Duodenal mucosa (tissue), 2 donors: ENCODE data around the gene DEFB123.
"Not testable (repeated sequence)": the region's sequence is repeated elsewhere in the genome, so short reads cannot be mapped to it uniquely, and the experiment has no call there.

Experiments used
- H3K27ac ChIP-seq: one replicate; pipeline ENCODE4 v1.7.0; 2013; ENCODE audit warnings: low read depth, low read length
- H3K27me3 ChIP-seq, 2 donors: one replicate each; pipeline ENCODE4 v1.7.0; 2013; ENCODE audit warnings: low read length in 2 of 2, control low read depth in 1 of 2; ENCODE audit not compliant: insufficient read depth in 2 of 2, control insufficient read depth in 1 of 2
- H3K36me3 ChIP-seq, 2 donors: one replicate each; pipeline ENCODE4 v1.7.0; 2013; ENCODE audit warnings: low read length in 2 of 2, control low read depth in 1 of 2; ENCODE audit not compliant: insufficient read depth in 2 of 2, control insufficient read depth in 1 of 2
- H3K4me1 ChIP-seq, 2 donors: one replicate each; pipeline ENCODE4 v1.7.0; 2013; ENCODE audit warnings: low read length in 2 of 2, control low read depth in 1 of 2; ENCODE audit not compliant: insufficient read depth in 2 of 2, control insufficient read depth in 1 of 2
- H3K4me3 ChIP-seq, 2 donors: one replicate each; pipeline ENCODE4 v1.7.0; 2013; ENCODE audit warnings: low read length in 2 of 2, low read depth in 1 of 2
- H3K9ac ChIP-seq, 2 donors: one replicate each; pipeline ENCODE4 v1.7.0; 2013; ENCODE audit warnings: low read length in 2 of 2, low read depth in 1 of 2
- H3K9me3 ChIP-seq, 2 donors: one replicate each; pipeline ENCODE4 v1.7.0; 2013; ENCODE audit warnings: low read length in 2 of 2, control low read depth in 1 of 2; ENCODE audit not compliant: control insufficient read depth in 1 of 2

DEFB123 gene

GRCh38 chr20:31426891-31427551 is 13.4 kb upstream of the DEFB123 start:
- H3K27ac ChIP-seq, H3K36me3 ChIP-seq, H3K4me1 ChIP-seq, H3K4me3 ChIP-seq, H3K9ac ChIP-seq, H3K9me3 ChIP-seq, H3K27me3 ChIP-seq: not testable (repeated sequence)

- not testable (repeated sequence) for H3K4me3 ChIP-seq, H3K9me3 ChIP-seq, H3K27me3 ChIP-seq, H3K9ac ChIP-seq, H3K27ac ChIP-seq, H3K36me3 ChIP-seq, H3K4me1 ChIP-seq
These were observed 12.9 kb upstream of the DEFB123 start for GRCh38 chr20:31427576-31427975.

DNA sequence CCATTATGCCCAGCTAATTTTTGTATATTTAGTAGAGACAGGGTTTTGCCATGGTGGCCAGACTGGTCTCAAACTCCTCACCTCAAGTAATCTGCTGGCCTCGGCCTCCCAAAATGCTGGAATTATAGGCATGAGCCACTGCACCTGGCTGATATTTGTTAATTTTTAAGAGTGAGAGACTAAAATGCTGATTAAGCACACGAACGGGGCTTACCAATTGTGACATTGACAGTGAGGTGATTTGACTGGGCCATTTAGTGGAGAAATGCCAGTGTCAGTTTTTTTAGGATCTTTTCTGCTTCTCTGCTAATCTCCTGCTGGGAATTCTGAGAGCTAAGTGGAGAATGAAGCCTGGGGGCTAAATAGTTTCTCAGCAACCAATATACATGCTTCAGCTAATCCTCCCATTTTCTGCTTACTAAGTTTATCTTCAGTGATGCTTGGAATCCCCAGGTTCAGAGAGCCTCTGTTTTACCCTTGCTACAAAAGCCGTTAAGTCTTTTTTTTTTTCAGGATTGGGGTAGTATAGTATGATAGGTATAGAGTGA is 9.8 kb upstream of the DEFB123 start:
- H3K9ac ChIP-seq: no peak overlapping the region
- no peaks in the 10 kb centered on the region for H3K4me1 ChIP-seq
- no peaks in the 10 kb centered on the region for H3K27me3 ChIP-seq
- H3K9me3 ChIP-seq: no peaks in the 10 kb centered on the region
- no peak overlapping the region for H3K27ac ChIP-seq
- no peaks in the 10 kb centered on the region for H3K36me3 ChIP-seq
- H3K4me3 ChIP-seq: no peak overlapping the region

- no peaks in the 10 kb centered on the region for H3K4me1 ChIP-seq
- no peak overlapping the region for H3K4me3 ChIP-seq
- no peak overlapping the region for H3K9ac ChIP-seq
- H3K36me3 ChIP-seq: no peaks in the 10 kb centered on the region
- no peaks in the 10 kb centered on the region for H3K27me3 ChIP-seq
- H3K27ac ChIP-seq: no peak overlapping the region
- no peaks in the 10 kb centered on the region for H3K9me3 ChIP-seq
These were observed 5.8 kb downstream of the DEFB123 start for GRCh38 chr20:31446084-31446819.

DNA sequence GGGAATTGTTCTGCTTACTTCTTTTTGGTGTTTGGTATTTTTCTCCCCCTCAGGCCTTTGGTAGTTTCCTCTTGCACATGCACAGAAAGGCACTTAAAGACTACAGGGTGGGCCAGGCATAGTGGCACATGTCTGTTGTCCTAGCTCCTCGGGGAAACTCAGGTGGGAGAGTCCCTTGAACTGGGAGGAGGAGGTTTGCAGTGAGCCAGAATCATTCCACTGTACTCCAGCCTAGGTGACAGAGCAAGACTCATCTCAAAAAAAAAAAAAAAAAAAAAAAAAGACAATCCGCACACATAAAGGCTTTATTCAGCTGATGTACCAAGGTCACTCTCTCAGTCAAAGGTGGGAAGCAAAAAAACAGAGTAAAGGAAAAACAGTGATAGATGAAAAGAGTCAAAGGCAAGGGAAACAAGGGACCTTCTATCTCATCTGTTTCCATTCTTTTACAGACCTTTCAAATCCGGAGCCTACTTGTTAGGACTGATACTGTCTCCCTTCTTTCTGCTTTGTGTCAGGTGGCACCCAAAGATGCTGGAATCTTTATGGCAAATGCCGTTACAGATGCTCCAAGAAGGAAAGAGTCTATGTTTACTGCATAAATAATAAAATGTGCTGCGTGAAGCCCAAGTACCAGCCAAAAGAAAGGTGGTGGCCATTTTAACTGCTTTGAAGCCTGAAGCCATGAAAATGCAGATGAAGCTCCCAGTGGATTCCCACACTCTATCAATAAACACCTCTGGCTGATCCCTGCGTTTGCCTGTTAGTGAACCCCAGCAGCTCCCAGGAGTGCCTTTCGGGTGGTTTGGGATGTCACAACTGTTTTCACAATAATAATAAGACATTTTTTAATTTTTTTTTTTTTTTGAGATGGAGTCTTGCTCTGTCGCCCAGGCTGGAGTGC is 9.3 kb downstream of the DEFB123 start:
- H3K27ac ChIP-seq: no peak overlapping the region

DNA sequence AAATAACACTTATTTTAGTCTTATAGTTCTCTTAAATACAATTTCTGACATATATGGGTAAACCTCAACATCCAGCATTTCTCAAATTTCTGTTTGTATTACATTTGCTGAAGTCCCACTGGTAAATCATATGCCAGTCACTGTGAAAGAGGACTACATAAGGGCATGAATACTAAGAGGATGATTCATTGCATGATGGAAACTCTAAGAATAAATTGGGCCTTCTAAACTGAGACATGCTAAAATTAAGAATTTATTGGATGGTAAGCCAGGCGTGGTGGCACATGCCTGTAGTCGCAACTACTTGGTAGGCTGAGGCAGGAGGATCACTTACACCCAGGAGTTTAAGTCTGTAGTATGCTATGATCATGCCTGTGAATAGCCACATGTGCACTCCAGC is 12.1 kb downstream of the DEFB123 start:
- no peak overlapping the region for H3K4me3 ChIP-seq
- no peaks in the 10 kb centered on the region for H3K9me3 ChIP-seq
- H3K27ac ChIP-seq: no peak overlapping the region
- H3K9ac ChIP-seq: no peak overlapping the region
- H3K36me3 ChIP-seq: no peaks in the 10 kb centered on the region
- no peaks in the 10 kb centered on the region for H3K27me3 ChIP-seq
- H3K4me1 ChIP-seq: no peaks in the 10 kb centered on the region

More for the DNA sequence above, 9.3 kb downstream of the DEFB123 start:
- Histone ChIP-seq H3K36me3 (no peaks in the 10 kb centered on the region), H3K9ac (no peak overlapping the region), H3K27me3 (no peaks in the 10 kb centered on the region), H3K4me3 (no peak overlapping the region), H3K4me1 (no peaks in the 10 kb centered on the region), H3K9me3 (no peaks in the 10 kb centered on the region)

DNA sequence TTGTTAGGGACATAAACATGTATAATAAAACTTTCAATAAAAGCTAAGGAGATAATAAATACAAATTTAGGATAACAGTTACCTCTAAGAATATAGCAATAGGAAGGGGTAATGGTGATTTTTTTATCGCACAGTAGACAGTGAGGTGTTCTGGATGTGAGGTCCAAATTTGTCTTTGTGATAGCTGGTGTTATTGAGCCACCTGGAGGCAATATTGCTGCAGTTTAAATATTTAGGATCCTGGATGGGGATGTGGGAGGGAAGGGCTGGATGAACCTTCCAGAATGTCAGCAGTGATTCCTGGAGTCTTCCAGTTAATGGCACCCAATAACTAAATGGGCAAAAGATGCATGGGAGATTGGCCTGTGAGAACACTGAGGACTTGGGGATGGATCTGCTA is 13.9 kb downstream of the DEFB123 start:
- Histone ChIP-seq H3K36me3 (no peaks in the 10 kb centered on the region), H3K4me1 (no peaks in the 10 kb centered on the region), H3K27me3 (no peaks in the 10 kb centered on the region), H3K4me3 (no peak overlapping the region), H3K9me3 (no peaks in the 10 kb centered on the region), H3K27ac (no peak overlapping the region), H3K9ac (no peak overlapping the region)

DNA sequence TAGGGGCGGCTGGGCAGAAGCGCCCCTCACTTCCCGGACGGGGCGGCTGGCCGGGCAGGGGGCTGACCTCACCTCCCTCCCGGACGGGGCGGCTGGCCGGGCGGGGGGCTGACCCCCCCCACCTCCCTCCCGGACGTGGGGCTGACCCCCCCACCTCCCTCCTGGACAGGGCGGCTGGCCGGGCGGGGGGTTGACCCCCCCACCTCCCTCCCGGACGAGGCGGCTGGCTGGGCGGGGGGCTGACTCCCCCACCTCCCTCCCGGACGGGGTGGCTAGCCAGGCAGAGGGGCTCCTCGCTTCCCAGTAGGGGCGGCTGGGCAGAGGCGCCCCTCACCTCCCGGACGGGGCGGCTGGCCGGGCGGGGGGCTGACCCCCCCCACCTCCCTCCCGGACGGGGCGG is 30.5 kb downstream of the DEFB123 start:
- H3K27me3 ChIP-seq: peaks cover 6 to 17% of the 10 kb centered on the region in 2 donors
- not testable (repeated sequence) for H3K9me3 ChIP-seq, H3K9ac ChIP-seq, H3K27ac ChIP-seq, H3K4me1 ChIP-seq, H3K36me3 ChIP-seq, H3K4me3 ChIP-seq

GRCh38 chr20:31472395-31473330 is 32.2 kb downstream of the DEFB123 start:
- no peaks in the 10 kb centered on the region for H3K4me1 ChIP-seq
- H3K9me3 ChIP-seq: no peaks in the 10 kb centered on the region
- H3K27me3 ChIP-seq: peaks cover 7 to 25% of the 10 kb centered on the region in 2 donors
- no peak overlapping the region for H3K27ac ChIP-seq
- no peak overlapping the region for H3K9ac ChIP-seq
- no peaks in the 10 kb centered on the region for H3K36me3 ChIP-seq
- H3K4me3 ChIP-seq: no peak overlapping the region
